HG03442 (cell line): ENCODE measurements around the gene RUNX1.

ENCODE experiments used
- ATAC-seq: cut with Tn5 transposase; IDR thresholded peaks from one replicate; pipeline ENCODE4 v1.9.1; 2021; ENCODE audit warnings: mild to moderate bottlenecking, moderate library complexity; ENCODE audit not compliant: unreplicated experiment

Gene RUNX1

GRCh38 chr21:35037384-35037765, 11.7 kb downstream of the RUNX1 start:
- no peak for ATAC-seq

DNA sequence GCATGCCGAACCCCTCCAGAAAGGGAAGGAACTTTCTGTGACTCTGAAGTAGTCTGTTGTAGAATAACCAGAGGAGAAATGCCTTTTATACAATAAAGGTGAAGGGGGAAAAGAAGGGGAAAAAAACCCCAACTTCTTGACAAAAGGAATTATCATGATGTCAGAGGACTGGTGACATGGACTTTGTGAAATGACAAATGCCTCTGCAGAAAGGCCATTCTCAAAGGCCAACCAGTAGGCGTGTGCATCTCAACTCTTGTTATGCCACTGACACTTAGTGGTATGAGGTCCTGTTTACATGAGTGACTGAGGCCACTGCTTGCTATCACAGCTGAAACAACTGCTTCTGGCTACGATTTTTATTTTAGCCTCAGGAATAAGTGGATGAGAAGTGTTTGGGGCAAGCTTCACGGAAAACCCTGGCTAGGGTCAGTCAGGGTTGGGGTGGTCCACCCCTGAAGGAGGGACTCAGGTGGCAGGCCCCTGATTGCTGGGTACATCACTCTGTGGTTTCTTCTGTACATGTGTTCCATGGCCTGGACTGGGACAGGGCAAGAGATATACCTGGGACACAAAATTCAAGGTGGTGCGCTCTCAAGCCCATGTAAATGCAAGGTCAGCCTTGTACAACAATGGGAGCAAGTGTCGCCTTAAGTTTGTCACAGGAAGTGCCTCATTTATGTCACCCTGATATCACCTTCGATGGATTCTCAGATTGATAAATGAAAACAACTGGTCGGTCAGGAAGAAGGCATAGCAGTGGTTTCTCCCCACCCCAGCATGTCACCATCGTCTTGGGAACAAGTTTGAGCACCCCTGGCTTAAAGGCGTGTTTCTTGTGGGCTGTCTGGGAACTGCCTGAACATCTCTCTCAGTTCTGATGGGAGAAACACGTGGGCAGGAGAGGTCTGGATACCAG, 12.4 kb downstream of the RUNX1 start:
- no peak for ATAC-seq

DNA sequence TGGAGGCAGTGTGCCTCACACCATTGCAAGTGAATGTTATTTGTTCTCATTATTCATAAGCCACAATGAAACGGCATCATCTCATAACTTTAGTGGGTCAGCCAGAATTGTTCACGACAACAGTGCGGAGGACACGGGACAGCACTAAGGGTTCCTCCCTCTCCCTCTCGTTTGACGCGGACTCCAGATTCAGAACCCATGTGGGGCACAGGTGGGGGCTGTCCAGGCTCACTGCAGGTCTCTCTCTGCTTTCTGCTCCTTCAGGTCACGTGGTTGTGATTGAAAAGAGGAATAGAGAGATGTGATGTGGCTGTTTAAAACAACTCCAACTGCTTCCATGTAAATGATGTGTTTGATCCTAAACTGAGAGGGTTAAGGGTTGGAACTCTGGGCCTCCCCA, 13.5 kb downstream of the RUNX1 start:
- ATAC-seq: no peak

- no peak for ATAC-seq
Measured at GRCh38 chr21:35035116-35035515, 14.0 kb downstream of the RUNX1 start.

DNA sequence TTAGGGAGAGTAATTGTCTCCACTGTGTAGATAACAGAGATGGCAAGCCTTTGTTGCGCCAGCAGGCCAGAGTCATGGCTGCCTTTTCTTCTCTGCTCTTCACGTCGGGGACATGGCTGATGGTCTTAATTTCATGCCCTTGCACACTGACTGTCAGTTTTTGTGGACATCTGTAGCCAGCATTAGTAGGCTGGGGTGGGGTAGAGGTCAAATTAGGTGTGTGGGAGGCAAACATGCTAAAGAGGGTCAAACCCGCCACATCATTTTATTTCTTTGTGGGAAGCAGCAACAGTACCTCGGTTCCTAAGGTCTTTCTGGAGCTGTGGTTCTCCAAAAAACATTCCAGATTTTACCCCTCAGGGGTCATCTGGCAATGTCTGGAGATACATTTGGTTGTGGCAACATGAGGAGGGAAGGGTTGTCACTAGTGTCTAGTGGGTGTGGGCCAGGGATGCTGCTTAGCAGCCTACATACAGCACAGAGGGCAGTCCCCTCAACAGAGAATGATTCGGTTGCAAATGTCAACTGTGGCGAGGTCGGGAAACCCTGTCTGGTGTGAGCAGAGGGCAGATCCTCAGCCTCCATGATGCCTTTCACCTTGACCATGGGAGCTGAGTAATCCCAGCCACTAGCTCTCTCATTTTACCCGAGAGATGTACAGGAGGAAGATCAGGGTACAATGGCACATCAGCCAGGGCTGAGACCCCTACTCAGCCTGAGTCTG, 14.7 kb downstream of the RUNX1 start:
- no peak for ATAC-seq

DNA sequence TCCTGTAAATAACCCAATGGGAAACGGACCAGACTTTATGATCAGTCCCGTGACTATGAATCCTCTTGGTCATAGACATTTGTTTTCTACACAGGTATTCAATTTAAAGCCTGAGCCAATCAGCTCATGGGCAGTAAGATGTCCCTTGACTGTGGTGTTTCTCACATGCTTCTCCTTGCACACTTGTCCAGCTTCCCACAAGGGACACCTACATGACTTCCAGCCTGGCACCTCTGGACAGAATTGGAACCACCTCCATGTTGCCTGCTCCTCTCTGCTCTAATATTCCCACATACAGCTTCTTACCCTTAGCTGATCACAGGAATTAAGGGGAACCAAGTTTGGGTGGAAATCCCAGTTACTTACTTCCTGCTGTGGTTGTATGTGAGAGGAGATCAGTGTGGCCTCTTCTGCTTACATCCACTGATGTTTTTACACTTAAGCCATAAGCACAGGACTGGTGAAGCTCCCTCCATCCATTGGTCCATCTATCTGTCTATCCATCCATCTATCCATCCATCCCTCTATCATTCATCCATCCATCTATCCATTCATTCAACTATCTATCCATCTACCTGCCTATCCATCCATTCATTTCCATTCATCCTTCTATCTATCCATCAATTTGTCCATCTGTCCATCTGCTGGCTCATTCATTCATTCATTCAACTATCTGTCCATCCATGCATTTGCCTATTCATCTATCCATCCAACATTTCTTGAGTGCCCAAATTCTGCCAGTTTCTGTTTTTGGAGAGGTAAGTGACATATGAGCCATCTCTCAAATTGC, 16.4 kb downstream of the RUNX1 start:
- ATAC-seq: no peak

- no peak for ATAC-seq
Measured at GRCh38 chr21:35028451-35028978, 20.6 kb downstream of the RUNX1 start.

- no peak for ATAC-seq
Measured at GRCh38 chr21:35027563-35028450, 21.3 kb downstream of the RUNX1 start.

GRCh38 chr21:35026617-35027562, 22.2 kb downstream of the RUNX1 start:
- peak; percentile 60 for ATAC-seq

DNA sequence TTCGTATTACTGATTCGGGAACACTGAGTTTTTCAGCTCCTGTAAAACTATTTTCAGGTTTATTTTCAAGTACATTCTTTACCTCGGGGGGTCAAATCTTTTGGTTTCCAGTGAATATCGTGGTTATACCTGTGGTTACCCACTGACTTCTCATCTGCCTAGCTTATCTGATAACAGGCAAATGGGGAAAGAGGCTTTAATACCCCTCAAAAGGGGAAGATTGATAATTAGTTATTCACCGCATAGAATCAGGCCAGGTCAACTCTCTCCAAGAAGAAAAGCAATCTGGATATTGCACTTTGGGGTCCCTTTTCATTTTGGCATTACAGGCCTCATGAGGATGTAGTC, 23.0 kb downstream of the RUNX1 start:
- ATAC-seq: no peak

DNA sequence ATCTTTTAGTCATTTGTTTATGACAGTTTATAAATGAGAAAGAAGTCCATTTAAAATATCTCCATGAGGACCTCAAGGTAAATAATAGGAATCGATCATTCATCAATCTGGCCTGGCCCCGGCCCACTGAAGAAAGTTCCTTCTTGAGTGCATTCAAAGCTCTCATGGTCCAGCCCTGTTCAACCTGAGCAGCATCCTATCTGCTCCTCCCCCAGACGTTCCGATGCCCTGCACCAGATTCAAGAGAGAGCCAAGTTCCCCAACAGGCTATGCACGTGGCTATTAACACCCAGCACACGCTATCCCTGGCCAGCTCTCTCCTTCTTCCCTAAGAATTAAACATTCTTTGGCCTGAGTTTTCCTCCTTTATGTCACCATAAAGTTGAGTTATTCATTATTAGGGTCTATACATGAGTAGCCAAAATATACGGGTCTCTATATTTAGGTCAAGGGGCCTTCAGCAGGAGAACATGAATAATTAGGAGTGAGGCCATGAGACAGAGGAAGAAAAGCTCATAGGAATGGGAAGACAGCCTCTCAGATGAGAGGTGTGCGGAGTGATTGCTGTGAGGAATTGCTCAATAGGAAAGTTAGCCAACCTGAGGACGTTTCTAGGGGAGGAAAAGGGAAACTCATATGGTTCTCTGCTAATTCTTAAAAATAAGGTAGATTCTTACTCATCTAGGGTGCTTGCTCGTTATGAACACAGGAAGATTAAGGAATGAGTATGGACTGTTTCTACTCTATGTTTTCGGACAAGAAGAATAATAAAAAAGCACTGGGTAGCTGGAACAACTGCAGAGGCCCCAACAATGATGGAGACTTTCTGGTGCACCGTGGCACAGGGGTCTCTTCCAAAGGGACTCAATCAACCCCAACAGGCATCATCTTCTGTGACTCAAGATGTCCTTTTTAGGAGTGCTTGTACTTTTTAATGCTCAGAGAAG, 23.6 kb downstream of the RUNX1 start:
- no peak for ATAC-seq

GRCh38 chr21:35024513-35024912, 24.6 kb downstream of the RUNX1 start:
- ATAC-seq: no peak

DNA sequence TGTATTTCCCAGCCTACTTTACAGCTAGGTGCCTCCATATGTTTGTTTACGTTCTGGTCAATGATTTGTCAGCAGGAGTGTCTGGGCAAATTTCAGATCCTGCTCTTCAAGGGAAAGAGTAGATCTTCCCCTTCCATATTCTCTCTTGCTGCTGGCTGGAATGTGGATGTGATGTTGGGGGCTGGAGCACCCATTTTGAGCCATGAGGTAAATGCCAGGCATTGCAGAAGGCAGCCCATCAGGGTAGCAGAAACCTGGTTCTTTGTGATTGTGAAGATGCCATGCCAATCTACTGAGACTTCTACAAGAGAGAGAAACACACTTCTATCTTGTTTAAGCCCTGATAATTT, 25.1 kb downstream of the RUNX1 start:
- ATAC-seq: no peak

DNA sequence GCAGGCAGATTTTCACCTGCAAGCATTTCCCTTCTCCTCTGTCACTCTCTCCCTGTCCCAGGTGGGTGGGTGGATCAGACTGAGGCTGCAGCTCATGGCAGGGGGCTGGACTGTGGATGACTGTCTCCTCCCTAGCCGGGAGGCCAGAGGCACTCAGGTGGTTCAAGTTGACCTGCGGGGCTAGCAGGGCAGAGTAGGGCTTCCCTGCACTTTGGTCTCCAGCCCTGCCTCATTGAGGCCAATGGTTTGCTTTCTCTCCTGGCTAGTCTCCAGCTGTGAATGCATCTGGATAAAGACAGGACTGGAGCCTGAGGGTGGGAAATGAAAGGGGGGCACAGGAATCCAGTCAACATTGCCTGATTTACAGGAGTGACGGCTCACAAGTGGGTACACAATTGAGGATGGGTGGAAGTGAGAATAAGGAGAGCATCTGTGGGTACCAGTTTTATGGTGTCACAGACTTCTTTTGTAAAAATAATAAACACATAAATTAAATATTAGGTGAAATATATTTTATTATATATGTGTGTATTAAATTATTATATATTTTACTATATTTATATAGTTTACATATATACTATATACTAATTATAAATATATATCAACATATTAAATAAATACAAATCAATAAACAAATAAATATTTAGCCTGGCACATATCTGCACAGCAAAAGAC, 25.6 kb downstream of the RUNX1 start:
- ATAC-seq: no peak

GRCh38 chr21:35021546-35021945, 27.6 kb downstream of the RUNX1 start:
- no peak for ATAC-seq

GRCh38 chr21:35020902-35021301, 28.2 kb downstream of the RUNX1 start:
- ATAC-seq: no peak

DNA sequence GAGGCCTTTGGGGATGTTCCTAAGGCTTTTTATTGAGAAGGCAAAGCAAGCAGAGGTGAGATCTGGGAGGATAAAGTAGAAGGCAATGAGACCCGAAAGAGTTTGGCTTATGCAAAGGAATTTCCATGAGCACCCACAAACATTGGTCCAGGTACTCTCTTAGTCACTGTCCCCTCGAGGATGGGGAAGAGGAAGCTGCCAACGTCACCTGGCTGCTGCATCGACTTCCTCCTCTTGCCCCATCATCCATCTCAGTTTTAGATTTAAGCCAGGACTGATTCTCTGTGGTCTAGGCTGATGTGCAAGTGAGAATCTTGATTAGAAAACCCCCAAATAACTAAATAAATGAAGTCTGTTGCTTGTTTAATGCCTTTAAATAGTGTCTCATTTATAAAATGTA, 28.7 kb downstream of the RUNX1 start:
- no peak for ATAC-seq

GRCh38 chr21:35019631-35020032, 29.5 kb downstream of the RUNX1 start:
- ATAC-seq: no peak
